Measurements from ENCODE around the gene PKNOX2. TPM values are rescaled to one million over a fixed set of nuclear protein-coding genes. Genes with fewer than 3 reads are reported as not detected.
A peak's percentile ranks its signal among the peaks of the same experiment; 100 is the strongest.

Gene PKNOX2
- total RNA-seq, 1 donor: 0.86 TPM

DNA sequence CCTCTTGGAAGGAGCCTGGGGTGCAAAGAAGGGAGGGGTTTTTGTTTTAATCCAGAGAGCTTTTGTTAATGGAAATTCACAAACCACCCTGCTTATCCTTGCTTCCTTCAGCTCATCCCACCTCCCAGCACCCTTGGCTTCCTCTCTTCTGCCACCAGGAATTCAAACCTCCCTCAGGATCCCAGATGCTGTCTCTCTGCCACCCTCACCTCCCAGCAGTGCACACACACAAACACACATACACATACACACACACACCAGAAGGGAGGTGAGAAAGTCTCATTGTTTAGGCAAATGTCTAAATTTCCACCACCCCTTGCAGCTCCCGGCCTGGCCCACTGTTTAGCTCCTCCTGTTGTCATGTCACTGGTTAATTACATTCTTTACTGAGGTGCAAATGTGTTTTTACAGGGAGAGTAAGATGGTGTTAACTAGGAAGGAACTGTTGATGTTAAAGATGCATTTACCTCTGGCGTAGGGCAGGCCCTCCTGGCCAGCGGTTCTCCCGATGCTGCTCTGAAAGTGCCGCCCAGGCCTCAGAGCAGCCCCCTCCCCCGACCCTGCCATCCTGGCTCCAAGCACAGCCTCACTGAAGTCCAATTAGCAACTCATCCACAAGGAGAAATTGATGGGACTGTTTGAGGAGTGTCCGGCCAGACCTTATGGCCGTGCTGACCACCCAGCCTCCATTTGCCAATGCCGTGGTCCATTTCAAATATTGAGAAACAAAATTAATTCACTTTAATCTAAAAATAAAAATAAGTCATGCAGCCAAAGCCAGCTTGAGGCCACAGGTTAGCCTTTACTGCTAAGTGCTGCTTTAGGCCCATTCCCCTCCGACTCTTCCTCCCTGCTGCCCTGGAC is 166.1 kb downstream of the PKNOX2 start:
- DNase-seq (ENCODE audit: low read depth): no peak
- no peak overlapping the region for H3K4me3 ChIP-seq (ENCODE audit: low read depth, low read length)
- TF ChIP-seq, protein P1, sequence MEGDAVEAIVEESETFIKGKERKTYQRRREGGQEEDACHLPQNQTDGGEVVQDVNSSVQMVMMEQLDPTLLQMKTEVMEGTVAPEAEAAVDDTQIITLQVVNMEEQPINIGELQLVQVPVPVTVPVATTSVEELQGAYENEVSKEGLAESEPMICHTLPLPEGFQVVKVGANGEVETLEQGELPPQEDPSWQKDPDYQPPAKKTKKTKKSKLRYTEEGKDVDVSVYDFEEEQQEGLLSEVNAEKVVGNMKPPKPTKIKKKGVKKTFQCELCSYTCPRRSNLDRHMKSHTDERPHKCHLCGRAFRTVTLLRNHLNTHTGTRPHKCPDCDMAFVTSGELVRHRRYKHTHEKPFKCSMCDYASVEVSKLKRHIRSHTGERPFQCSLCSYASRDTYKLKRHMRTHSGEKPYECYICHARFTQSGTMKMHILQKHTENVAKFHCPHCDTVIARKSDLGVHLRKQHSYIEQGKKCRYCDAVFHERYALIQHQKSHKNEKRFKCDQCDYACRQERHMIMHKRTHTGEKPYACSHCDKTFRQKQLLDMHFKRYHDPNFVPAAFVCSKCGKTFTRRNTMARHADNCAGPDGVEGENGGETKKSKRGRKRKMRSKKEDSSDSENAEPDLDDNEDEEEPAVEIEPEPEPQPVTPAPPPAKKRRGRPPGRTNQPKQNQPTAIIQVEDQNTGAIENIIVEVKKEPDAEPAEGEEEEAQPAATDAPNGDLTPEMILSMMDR (IDR thresholded peaks at IDR 0.05; ENCODE audit: insufficient read depth, low read depth, low read length): no peak

DNA sequence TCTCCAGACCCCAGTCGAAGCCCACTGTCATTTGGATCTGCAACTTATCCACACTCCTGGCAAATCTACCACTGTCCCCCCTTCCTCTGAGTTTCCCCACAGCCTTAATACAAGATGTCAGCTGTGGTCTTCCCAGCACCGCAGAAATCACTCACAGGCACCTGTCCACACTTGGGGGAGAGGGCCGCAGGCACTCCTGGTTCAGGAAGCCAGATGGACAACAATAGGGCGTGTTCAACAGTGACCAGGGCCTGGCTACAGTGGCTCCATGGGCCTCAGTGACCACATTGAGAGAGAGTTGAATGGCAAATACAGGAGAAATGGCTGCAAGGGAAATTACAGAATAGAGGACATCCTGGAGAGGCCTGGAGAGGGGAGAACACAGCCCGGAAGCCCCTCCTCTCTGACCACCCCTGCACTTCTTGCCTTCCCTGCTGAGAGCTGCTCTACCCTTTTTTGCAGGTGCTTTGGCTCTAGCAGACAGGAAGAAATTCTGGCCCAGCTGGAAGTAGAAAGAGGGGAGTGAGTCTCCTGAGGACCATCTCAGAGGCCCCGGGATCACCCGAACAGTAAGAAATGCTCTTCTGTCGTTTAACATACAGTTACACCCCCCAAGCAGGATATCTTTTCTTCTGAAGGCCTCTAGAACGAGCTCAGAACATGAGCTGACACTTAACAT is 166.9 kb downstream of the PKNOX2 start:
- TF ChIP-seq, protein P1 (IDR thresholded peaks at IDR 0.05; ENCODE audit: insufficient read depth, low read depth, low read length): no peak
- DNase-seq (ENCODE audit: low read depth): no peak
- H3K4me3 ChIP-seq (ENCODE audit: low read depth, low read length): no peak overlapping the region

GRCh38 chr11:125332821-125333220 is 168.3 kb downstream of the PKNOX2 start:
- DNase-seq (ENCODE audit: low read depth): no peak
- no peak overlapping the region for H3K4me3 ChIP-seq (ENCODE audit: low read depth, low read length)
- TF ChIP-seq, protein P1 (IDR thresholded peaks at IDR 0.05; ENCODE audit: insufficient read depth, low read depth, low read length): no peak

GRCh38 chr11:125333354-125334073 is 169.0 kb downstream of the PKNOX2 start:
- TF ChIP-seq, protein P1 (IDR thresholded peaks at IDR 0.05; ENCODE audit: insufficient read depth, low read depth, low read length): no peak
- DNase-seq (ENCODE audit: low read depth): no peak
- H3K4me3 ChIP-seq (ENCODE audit: low read depth, low read length): no peak overlapping the region

DNA sequence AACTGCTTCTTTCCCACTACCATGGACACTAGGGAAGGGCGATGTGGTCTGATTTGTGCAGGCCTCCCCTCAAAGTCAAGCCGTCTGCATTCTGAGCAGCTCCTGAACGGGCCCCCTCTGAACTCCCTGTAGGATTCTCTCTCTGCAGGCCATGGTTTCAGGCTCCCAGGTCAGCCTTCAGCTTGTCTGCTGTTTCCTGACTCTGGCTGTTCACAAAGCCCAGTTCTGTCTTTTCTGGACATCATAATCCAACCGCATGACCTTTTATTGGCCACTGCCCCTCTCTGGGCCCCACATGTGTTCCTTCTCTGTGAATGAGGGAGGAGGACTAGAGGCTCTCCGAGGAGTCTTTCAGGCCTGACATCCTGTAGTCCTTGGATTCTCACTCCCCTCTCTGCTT is 170.6 kb downstream of the PKNOX2 start:
- no peak overlapping the region for H3K4me3 ChIP-seq (ENCODE audit: low read depth, low read length)
- DNase-seq (ENCODE audit: low read depth): peak; percentile 4
- TF ChIP-seq, protein P1 (IDR thresholded peaks at IDR 0.05; ENCODE audit: insufficient read depth, low read depth, low read length): no peak

DNA sequence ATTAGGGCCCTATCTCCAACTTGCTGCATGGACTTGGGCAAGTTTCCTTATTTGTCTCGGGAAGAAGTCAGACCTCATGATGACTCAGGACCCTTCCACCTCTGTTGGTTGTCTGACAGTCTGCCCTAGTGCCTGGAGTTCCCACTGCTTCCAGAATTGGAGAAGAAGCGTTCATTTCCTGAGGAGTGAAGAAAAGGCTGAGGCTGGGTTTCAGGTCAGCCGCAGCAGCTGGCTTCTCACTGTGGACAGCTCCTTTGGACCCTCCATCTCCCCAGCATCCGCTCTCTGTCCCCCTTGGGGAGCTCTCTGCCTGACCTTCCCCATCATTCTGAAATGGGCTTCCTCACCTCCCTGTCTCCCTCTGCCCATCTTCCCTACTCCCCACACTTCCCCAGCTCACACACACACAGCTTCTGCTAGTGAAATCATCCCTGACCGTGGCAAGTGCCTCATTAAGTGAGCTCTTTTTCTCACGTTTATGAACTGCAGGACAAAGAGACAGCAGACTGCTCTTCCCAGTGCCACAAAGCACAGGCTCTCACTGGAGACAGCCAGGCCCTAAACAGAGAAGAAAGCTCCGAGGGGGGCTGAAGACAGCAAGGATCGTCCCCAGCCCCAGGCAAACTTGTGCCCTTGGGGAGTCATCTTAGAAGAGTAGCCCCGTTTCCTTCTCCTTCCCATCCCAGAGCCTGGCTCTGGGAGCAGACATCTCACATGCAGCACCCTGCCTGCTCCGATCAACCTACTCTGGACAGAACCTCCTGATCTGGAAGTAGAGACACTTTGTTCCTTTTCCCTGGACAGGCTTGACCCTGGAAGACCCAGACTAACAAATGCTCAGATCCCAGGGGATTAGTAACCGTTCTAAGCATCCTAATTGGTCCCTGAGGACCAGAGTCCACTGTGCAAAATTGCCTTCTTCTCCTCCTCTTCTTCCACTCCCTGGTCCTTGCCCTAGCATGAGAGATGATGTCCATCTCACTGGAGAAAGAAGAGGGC is 173.6 kb downstream of the PKNOX2 start:
- DNase-seq (ENCODE audit: low read depth): no peak
- no peak overlapping the region for H3K4me3 ChIP-seq (ENCODE audit: low read depth, low read length)
- TF ChIP-seq, protein P1 (IDR thresholded peaks at IDR 0.05; ENCODE audit: insufficient read depth, low read depth, low read length): no peak

Measured in fibroblast of villous mesenchyme (primary cell).